Adrenal gland (tissue), 5 donors: ENCODE results near the gene GPHN.

Experiments used
- CTCF ChIP-seq, 6 experiments: fragments of 450-650 bp in 4 of 6; fragments of 200-600 bp in 2 of 6; sonication (generic) in 1 of 6; IDR thresholded peaks; 1 replicate in 5 of 6; 2 replicates in 1 of 6; pipeline versions ENCODE4 v1.5.1 to v1.8.0; 2016 to 2021; ENCODE audit warnings: antibody characterized with exemption in 6 of 6, mild to moderate bottlenecking in 2 of 6, moderate library complexity in 1 of 6
- POLR2A ChIP-seq, 2 donors: fragments of 450-650 bp; IDR thresholded peaks; one replicate each; pipeline ENCODE4 v1.6.1; 2017; ENCODE audit warnings: antibody characterized with exemption in 2 of 2, mild to moderate bottlenecking in 2 of 2, moderate library complexity in 1 of 2
- donor health status: DM: no; HTN: no; CAD: no.

GRCh38 chr14:67016856-67017255, 508.9 kb downstream of the GPHN start:
- TF ChIP-seq CTCF (IDR thresholded peaks at IDR 0.05) (no peak), POLR2A (IDR thresholded peaks at IDR 0.05) (no peak)
